ENCODE measurements around the gene DHRS1.
"Not testable (repeated sequence)": the region's sequence is repeated elsewhere in the genome, so short reads cannot be mapped to it uniquely, and the experiment has no call there.

The DHRS1 gene

DNA sequence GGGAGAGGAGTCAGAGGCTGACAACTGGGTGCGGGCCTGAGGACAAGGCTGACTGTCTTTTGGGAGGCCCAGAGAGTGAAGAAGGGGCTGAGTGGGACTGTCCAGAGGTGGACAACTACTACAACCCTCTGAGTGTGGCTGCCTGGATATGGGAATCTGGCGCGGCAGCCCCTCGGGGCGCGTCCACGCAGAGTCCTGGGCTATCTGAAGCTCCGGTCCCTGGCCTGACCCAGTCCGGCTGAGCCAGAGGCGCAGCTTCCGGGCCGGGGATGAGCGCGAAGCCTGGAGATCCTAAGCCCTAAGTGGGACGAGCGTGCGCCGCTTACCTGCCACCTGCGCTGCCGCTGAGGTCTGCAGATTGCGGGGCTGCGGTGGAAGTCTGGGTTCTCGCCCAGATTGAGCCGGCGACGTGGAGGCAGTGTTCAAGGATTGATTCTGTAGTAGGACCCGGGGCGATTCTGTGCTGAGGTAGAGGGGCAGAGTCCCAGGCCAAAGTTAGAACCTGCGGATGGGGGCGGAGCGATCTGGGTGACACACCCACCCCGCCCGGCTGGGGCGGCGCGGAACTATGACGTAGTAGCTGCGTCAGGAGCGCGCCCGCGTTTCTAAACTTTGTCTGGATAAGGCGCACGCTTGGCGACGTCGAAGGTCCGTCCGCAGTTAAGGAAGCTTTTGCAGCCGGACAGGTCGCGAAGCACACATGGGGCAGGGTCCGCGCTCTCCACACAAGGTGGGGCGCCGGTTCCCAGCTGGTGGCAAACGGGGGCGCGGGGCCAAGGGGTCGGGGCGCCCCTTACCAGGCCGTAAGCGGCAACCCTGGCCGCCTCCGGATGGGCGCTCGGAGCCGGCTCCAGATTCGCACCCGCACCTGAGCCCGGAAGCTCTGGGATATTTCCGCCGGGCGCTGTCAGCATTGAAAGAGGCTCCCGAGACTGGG, at the start of gene DHRS1, which contains the start of gene NOP9:
Gene DHRS1 (minus strand): TSS at position 526 of the 937 bp plus-strand sequence. CDS start 674 bp downstream, outside the sequence.
Gene NOP9 (plus strand): TSS at position 596 of the 937 bp plus-strand sequence. CDS start 105 bp downstream, at position 701.
- DNase-seq = peak; percentile 94 to 96

- DNase-seq = no peak
Measured at GRCh38 chr14:24348186-24348585, 48.6 kb upstream of the DHRS1 start.

GRCh38 chr14:24347134-24347533, 47.6 kb upstream of the DHRS1 start:
- no peak for DNase-seq

- DNase-seq = no peak
Measured at GRCh38 chr14:24343795-24344660, 44.4 kb upstream of the DHRS1 start.

GRCh38 chr14:24342889-24343288, 43.3 kb upstream of the DHRS1 start:
- no peak for DNase-seq

DNA sequence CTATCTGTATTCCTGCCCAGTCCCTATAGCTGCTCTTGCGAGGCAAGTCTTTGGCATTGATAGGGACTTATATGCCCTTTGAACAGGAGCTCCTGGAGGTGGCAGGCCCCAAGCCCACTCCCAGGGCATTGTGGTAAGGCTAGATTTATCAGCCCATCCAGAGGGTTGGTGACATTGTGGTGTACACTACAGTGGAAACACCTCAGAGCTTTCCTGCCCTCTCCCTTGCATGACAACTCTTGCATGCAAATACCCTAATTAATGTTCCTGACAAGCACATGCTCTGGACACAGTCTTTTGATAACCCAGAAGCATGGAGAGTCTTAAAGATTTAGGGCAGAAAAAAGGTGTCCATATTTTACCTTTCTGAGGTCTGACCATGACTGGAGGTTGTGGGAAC, 41.0 kb upstream of the DHRS1 start:
- no peak for DNase-seq

DNA sequence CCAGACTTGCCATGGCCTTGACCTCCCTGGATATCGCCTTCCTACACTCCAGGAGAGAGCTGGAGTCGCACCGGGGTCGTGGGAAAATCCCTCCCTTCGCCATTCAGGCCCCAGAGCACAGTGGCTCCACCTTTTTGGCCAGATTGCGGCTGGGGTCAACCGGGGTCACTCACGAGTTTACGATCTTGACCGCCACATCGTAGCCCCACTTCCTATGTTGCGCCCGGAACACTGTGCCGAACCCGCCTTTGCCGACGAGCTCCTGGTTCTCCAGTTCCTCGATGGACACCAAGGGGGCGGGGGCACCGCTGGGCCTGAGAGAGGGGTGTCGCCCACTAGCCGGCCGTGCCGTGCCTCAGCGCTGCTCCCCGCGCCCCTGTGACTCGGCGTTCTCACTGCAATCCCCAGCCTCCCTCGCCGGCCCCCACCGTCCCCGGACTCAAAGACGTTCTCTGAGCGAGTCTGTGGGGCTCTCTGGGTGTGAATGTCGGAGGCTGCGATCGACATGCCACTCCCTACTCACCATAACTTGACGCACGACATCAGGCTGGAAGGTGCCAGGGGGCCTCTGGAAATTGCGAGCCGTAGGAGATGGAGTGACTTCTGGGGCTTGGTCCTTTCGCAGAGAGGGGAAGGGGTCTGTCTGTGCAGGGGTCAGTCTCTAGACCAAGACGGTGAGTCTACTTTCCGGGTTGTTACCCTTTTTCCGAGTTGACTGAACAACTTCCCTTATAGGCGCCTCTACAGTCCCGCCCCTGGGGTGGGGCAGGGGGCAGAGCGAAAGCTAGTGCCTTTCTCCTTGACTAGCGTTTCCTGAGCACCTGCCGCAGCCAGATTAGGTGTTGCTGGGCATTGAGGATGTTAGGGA, 39.9 kb upstream of the DHRS1 start, which contains the start of gene RIPK3:
Gene RIPK3 (minus strand): TSS at position 708 of the 868 bp plus-strand sequence. CDS start 165 bp downstream, at position 543.
- peak; percentile 52 to 57 for DNase-seq

DNA sequence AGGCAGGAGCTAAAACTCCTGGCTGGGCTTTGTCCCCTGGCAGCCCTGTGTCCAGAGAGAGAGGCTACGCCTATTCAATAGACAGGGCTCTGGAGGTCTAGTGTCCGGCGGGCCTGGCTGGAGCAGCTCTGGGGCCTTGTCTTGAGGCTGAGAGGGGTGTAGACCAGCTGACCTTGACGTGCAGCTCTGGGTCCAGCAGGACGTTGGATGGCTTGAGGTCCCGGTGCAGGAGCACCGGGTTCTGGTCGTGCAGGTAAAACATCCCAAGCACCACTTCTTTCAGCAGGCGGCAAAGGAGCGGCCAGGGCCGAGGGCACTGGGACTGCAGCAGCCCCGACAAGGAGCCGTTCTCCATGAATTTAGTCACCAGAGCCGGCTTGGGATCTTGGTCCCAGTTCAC, 39.3 kb upstream of the DHRS1 start:
- DNase-seq = no peak

DNA sequence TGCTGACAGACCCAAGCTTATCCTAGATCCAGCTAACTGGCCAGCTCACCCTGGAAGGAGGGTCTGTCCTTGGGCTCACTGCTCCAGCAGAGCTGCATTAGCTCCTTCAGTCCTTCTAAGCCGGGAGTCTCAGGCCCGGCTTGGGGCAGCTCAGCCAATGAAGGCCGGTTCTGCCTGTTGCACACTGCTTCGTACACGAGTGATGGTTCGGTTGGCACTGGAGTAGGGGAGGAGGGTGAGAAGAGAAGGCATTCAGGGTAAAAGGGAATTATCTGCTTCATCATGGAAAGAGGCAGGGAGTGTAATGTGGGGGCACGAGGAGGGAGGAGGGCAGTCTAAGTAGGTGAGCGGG, 38.2 kb upstream of the DHRS1 start:
- no peak for DNase-seq

GRCh38 chr14:24337144-24337823, 37.7 kb upstream of the DHRS1 start:
- no peak for DNase-seq

GRCh38 chr14:24335461-24336171, 36.0 kb upstream of the DHRS1 start:
- DNase-seq = no peak

GRCh38 chr14:24334431-24335291, 35.1 kb upstream of the DHRS1 start, which contains the start of gene ADCY4:
TSS of gene ADCY4 (minus strand) at chr14:24335071. CDS start at chr14:24334652, 419 bp downstream.
- no peak for DNase-seq

DNA sequence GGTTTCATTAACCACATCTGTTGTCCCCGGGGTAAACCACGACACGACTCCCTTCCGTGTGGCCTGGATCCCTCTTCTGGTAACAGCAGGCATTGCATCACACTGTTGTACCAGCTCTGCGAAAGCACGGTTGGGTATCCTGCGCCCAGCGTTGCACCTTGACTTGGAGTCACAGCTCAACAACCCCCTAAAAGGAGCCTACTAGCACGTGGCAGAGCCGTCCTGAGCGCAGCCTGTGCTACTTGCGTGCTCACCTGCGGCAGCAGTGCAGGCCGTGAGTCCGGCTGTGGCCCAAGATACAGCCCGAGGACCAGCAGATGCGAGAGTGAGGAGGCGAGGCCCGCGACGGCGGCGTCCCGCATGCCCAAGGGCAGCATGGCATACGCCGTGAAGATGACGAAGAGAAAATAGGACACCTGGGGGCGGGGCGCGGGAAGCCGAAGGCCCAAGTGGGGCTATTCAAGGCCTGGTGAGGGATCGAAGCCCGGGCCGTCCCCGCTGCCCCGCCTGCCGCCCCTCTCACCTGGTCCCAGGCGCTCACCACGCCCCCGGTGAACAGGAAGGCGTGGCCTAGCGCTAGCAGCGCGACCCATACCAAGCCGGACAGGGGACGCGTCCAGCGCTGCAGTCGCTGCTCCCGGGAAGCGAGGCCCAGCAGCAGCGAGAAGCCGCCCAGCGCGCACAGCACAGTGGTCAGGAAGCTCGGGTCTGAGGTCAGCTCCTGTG, 32.9 kb upstream of the DHRS1 start:
- DNase-seq = peak; percentile 72 to 77

DNA sequence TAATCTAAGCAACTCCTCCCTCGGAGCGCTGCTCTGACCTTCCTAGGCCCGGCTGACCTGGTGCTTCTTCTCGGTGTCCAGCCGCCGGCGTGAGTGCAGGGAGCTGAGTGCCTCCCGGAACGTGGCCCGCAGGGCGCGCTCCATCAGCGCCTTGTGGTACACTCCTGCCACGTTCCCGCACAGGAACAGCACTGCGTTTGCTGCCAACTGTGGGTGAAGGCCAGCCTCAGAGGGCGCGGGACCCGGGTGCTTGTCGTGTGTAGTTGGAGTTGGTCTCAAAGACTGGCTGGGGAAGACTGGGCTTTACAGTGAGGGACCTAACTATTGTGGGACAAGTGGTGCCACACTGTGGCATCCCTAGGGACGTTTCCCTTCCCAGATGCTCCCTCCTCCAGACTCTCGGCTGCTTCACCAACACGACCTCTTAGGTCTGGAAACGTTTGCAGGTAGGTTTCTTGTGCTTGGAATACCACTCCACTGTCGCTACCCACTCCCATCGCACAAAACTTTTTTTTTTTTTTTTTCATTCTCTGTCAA, 32.2 kb upstream of the DHRS1 start:
- DNase-seq = no peak

DNA sequence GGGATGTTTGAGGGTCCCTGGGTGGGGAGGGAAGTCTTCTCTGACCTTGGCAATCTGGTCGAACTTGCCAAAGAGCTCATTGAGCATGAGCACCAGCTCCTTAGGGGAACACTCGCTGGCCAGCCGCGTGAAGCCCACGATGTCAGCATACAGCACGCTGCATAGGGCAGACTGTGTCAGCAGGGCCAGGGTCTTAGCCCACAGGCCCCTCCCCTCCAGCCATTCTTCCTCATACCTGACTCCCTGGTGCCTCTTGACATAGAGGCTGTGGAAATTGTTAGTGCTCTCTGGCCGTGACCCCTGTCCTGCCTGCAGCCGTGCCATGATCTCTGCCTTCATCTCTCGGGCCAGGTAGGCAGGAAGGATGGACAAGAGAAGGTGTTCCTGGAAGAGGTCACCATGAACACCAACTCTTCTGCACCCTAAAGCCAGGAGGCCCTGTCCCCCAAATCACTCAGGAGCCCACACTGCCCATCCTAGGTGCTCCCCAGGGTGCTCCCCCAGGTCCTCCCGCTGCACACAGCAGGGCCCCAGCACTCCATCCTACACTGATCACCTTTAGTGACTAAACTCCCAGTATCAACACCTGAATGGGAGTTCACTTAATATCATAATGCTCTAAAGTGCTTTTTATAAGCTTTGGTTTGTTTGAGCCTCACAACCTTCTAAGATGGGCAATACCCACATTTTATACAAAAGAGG, 31.5 kb upstream of the DHRS1 start:
- DNase-seq = no peak

DNA sequence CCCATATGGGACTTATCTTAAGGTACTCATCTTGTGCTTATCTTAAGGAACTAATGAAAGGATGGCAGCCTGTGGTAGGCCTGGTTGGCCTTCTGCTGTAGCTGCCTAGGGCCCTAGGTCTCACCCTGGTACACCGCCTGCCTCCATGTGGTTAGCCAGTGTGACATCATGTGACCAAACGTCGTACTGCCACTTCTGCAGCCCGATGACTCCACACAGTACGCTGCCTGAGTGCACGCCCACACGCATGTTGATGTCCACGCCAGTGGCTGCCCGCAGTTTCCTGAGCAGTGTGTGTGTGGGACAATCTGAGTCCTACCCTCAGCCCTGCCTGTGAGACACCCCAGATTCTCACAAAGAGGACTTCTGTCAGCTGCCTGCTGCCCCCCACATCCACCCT, 30.2 kb upstream of the DHRS1 start:
- peak in 1 of 2 donors; percentile 33 for DNase-seq

- DNase-seq = no peak
Measured at GRCh38 chr14:24329073-24329663, 29.6 kb upstream of the DHRS1 start.

GRCh38 chr14:24327914-24328313, 28.3 kb upstream of the DHRS1 start:
- not testable (repeated sequence) for DNase-seq

Measured in stimulated activated CD4-positive, alpha-beta T cell treated with anti-CD3 and anti-CD28 coated beads, Interleukin-2, amount 100 ng/mL, for 48 hours (primary cell).